Vagina (tissue), 2 donors: ENCODE results near the gene MACROD2. TPM values are rescaled to one million over a fixed set of nuclear protein-coding genes. Genes with fewer than 3 reads are reported as not detected.

Source experiments
- DNase-seq, 2 donors: peaks; one replicate each; pipeline ENCODE4 v3.0.0-alpha.2; 2017; ENCODE audit errors: extremely low spot score in 2 of 2
- H3K27ac ChIP-seq: fragments of 200-600 bp; sonication (generic); one replicate; pipeline ENCODE4 v1.5.1; 2019
- H3K27me3 ChIP-seq: fragments of 200-600 bp; sonication (generic); one replicate; pipeline ENCODE4 v1.5.1; 2019
- H3K36me3 ChIP-seq, 2 donors: fragments of 200-600 bp; sonication (generic); one replicate each; pipeline ENCODE4 v1.5.1; 2017 to 2019
- H3K4me1 ChIP-seq: fragments of 200-600 bp; sonication (generic); one replicate; pipeline ENCODE4 v1.5.1; 2019
- H3K4me3 ChIP-seq, 2 donors: fragments of 200-600 bp; sonication (generic); 1 replicate in 1 of 2; 2 replicates in 1 of 2; pipeline ENCODE4 v1.5.1; 2016 to 2019
- H3K9me3 ChIP-seq: fragments of 200-600 bp; sonication (generic); one replicate; pipeline ENCODE4 v1.5.1; 2019
- POLR2A ChIP-seq, 2 donors: fragments of 450-650 bp; IDR thresholded peaks; one replicate each; pipeline ENCODE4 v1.6.1; 2017; ENCODE audit warnings: antibody characterized with exemption in 2 of 2, mild to moderate bottlenecking in 2 of 2, moderate library complexity in 2 of 2
- POLR2AphosphoS5 ChIP-seq, 2 donors: sonication (generic); formaldehyde crosslinking; IDR thresholded peaks; one replicate each; pipeline ENCODE4 v1.9.0; 2017; ENCODE audit warnings: antibody characterized with exemption in 2 of 2, mild to moderate bottlenecking in 2 of 2, low read depth in 1 of 2; ENCODE audit not compliant: insufficient read depth in 1 of 2
- intact Hi-C: fragments of 100-400 bp; cut with DNase I; formaldehyde crosslinking; loops from one replicate; pipeline ENCODE4 v1.15.1; 2023
- total RNA-seq: library from RNA; depleted of rRNA; stranded (reverse); fragments of >200 nt; gene quantifications from one replicate; pipeline ENCODE4 v1.2.3, GENCODE V29; 2016
- TF ChIP-seq, protein P1 (sequence below), 3 experiments: fragments of 450-650 bp in 2 of 3; fragments of 200-600 bp in 1 of 3; sonication (generic) in 1 of 3; IDR thresholded peaks; one replicate each; pipeline ENCODE4 v1.5.1; 2017 to 2019; ENCODE audit warnings: antibody characterized with exemption in 3 of 3, mild to moderate bottlenecking in 2 of 3, moderate library complexity in 2 of 3

The MACROD2 gene
- total RNA-seq, 1 donor from 2014 or later: 12.5 TPM

- H3K4me1 ChIP-seq: no peaks in the 10 kb centered on the region
- H3K27ac ChIP-seq: no peak overlapping the region
- no peak overlapping the region for H3K4me3 ChIP-seq
- H3K27me3 ChIP-seq: no peaks in the 10 kb centered on the region
- no peaks in the 10 kb centered on the region for H3K36me3 ChIP-seq
- TF ChIP-seq, protein P1, sequence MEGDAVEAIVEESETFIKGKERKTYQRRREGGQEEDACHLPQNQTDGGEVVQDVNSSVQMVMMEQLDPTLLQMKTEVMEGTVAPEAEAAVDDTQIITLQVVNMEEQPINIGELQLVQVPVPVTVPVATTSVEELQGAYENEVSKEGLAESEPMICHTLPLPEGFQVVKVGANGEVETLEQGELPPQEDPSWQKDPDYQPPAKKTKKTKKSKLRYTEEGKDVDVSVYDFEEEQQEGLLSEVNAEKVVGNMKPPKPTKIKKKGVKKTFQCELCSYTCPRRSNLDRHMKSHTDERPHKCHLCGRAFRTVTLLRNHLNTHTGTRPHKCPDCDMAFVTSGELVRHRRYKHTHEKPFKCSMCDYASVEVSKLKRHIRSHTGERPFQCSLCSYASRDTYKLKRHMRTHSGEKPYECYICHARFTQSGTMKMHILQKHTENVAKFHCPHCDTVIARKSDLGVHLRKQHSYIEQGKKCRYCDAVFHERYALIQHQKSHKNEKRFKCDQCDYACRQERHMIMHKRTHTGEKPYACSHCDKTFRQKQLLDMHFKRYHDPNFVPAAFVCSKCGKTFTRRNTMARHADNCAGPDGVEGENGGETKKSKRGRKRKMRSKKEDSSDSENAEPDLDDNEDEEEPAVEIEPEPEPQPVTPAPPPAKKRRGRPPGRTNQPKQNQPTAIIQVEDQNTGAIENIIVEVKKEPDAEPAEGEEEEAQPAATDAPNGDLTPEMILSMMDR (IDR thresholded peaks at IDR 0.05): no peak
- TF ChIP-seq POLR2AphosphoS5 (IDR thresholded peaks at IDR 0.05; ENCODE audit: insufficient read depth in 1 of 2, low read depth in 1 of 2) (no peak), POLR2A (IDR thresholded peaks at IDR 0.05) (no peak)
- DNase-seq: no peak
- intact Hi-C loops: no loop called here
- H3K9me3 ChIP-seq: no peaks in the 10 kb centered on the region
Measured at GRCh38 chr20:16020971-16021370, 2025.7 kb downstream of the MACROD2 start.

DNA sequence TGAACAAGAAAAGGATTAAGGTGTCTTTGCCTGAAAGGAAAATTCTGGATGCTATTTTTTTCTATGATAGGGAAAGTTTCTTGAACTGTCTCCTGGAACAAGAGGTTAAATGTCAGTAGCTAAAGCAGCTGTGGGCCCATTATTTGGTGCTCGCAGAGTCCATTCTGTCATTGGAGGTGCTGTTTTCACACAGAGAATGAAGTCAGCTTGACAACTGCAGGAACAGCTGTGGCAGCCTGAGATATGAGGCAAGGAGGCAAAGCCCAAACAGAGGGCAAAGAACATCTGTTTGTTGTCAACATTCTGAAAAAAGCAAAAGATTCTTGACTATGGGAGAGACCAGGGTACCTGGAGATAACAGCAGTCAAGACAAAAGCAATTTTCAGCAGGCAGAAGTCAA, 2029.8 kb downstream of the MACROD2 start:
- Histone ChIP-seq H3K36me3 (no peaks in the 10 kb centered on the region), H3K4me1 (no peaks in the 10 kb centered on the region), H3K27me3 (no peaks in the 10 kb centered on the region), H3K9me3 (no peaks in the 10 kb centered on the region), H3K27ac (no peak overlapping the region), H3K4me3 (no peak overlapping the region)
- intact Hi-C loops: no loop called here
- no peak for TF ChIP-seq POLR2AphosphoS5 (IDR thresholded peaks at IDR 0.05; ENCODE audit: insufficient read depth in 1 of 2, low read depth in 1 of 2)
- no peak for TF ChIP-seq POLR2A (IDR thresholded peaks at IDR 0.05)
- TF ChIP-seq, protein P1 (IDR thresholded peaks at IDR 0.05): no peak
- DNase-seq: no peak

GRCh38 chr20:16027686-16028085, 2032.4 kb downstream of the MACROD2 start:
- no peak for DNase-seq
- H3K9me3 ChIP-seq: no peaks in the 10 kb centered on the region
- intact Hi-C loops: no loop called here
- H3K27ac ChIP-seq: no peak overlapping the region
- H3K4me3 ChIP-seq: no peak overlapping the region
- no peaks in the 10 kb centered on the region for H3K36me3 ChIP-seq
- H3K4me1 ChIP-seq: no peaks in the 10 kb centered on the region
- no peaks in the 10 kb centered on the region for H3K27me3 ChIP-seq
- TF ChIP-seq, protein P1 (IDR thresholded peaks at IDR 0.05): no peak
- TF ChIP-seq POLR2AphosphoS5 (IDR thresholded peaks at IDR 0.05; ENCODE audit: insufficient read depth in 1 of 2, low read depth in 1 of 2) (no peak), POLR2A (IDR thresholded peaks at IDR 0.05) (no peak)

DNA sequence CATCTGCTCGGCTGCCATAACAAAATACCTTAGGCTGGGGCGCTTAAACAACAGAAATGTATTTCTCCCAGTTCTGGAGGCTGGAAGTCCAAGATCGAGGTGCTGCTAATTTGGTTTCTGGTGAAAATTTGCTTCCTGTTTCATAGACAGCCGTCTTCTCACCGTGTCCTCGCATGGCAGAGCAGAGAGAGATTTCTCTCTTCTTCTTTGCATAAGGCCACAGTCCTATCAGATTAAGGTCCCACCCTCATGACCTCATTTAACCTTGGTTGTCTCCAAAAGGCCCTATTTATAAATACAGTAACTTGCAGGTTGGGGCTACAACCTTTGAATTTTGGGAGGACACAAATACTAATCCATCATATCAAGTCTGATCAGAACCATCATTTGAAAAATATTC, 2033.6 kb downstream of the MACROD2 start:
- H3K36me3 ChIP-seq: no peaks in the 10 kb centered on the region
- no peak for TF ChIP-seq POLR2A (IDR thresholded peaks at IDR 0.05)
- TF ChIP-seq POLR2AphosphoS5 (IDR thresholded peaks at IDR 0.05; ENCODE audit: insufficient read depth in 1 of 2, low read depth in 1 of 2): no peak
- intact Hi-C loops: no loop called here
- H3K27ac ChIP-seq: no peak overlapping the region
- no peaks in the 10 kb centered on the region for H3K27me3 ChIP-seq
- H3K4me3 ChIP-seq: no peak overlapping the region
- no peak for DNase-seq
- H3K4me1 ChIP-seq: no peaks in the 10 kb centered on the region
- no peaks in the 10 kb centered on the region for H3K9me3 ChIP-seq

DNA sequence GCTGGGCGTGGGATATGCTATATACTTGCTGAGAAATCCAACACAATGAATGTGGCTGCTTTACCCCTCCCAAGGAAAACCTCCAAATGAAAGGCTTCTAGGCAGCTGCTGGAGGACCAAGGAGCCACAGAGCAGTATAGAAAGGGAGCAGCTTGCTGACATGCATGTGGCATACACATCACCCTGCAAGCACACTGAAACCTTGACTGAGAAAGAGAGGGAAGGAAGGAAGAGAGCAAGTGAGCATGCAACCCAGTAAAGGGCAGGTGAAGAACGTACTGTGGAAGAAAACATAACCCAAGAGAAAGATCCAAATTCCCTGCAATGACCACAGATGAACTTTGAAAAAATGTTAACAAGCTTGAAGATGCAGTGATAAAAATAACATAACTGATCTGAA, 2034.9 kb downstream of the MACROD2 start:
- H3K27me3 ChIP-seq: no peaks in the 10 kb centered on the region
- H3K36me3 ChIP-seq: no peaks in the 10 kb centered on the region
- no peaks in the 10 kb centered on the region for H3K9me3 ChIP-seq
- H3K27ac ChIP-seq: no peak overlapping the region
- TF ChIP-seq POLR2AphosphoS5 (IDR thresholded peaks at IDR 0.05; ENCODE audit: insufficient read depth in 1 of 2, low read depth in 1 of 2) (no peak), POLR2A (IDR thresholded peaks at IDR 0.05) (no peak)
- TF ChIP-seq, protein P1 (IDR thresholded peaks at IDR 0.05): no peak
- no peaks in the 10 kb centered on the region for H3K4me1 ChIP-seq
- no peak overlapping the region for H3K4me3 ChIP-seq
- intact Hi-C loops: no loop called here
- DNase-seq: no peak
